GDM1 (cell line): Measurements from ENCODE around the gene HDAC10.

Experiments
- DNase-seq: peaks from one replicate; lab custom pipeline; 2025; lab: John Stamatoyannopoulos, UW

Gene HDAC10

GRCh38 chr22:50256258-50256862 is 5.3 kb upstream of the HDAC10 start:
- no peak for DNase-seq

GRCh38 chr22:50255607-50256006 is 4.5 kb upstream of the HDAC10 start:
- no peak for DNase-seq

DNA sequence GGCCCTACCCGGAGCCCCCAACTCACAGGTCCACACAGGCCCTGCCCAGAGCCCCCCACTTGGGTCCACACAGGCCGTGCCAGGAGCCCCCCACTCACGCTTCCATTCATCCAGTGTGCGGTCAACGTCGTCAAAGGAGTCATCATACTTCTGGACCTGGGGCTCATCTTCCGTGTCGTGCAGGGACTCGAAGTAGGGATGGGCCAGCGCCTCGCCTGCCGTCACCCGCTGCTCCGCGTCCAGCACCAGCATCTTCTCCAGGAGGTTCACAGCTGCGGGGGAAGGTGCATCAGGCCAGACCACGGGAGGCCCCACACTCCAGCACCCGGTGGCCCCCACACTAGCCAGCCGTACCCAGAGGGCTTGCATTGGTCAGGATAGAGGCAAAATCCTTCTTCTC is 4.0 kb upstream of the HDAC10 start:
- DNase-seq = no peak

DNA sequence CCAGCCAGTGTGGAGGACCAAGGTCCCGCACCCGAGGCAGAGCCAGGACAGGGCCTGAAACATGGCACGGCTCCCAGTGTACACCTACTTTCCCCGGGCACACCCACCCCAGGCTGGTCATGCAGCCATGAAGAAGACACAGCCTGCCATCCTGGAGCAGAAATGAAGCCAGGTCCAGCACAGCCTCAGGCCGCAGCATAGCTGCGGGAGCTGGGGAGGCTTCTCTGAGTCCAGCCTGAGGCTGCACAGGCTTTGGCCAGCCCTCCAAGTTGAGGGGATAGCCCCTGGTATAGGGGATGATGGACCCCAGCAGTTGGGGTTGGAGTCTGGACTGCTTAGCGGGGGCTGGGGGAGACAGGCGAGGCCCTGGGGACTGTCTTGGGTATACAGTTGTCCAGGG is 2.9 kb upstream of the HDAC10 start:
- no peak for DNase-seq

DNA sequence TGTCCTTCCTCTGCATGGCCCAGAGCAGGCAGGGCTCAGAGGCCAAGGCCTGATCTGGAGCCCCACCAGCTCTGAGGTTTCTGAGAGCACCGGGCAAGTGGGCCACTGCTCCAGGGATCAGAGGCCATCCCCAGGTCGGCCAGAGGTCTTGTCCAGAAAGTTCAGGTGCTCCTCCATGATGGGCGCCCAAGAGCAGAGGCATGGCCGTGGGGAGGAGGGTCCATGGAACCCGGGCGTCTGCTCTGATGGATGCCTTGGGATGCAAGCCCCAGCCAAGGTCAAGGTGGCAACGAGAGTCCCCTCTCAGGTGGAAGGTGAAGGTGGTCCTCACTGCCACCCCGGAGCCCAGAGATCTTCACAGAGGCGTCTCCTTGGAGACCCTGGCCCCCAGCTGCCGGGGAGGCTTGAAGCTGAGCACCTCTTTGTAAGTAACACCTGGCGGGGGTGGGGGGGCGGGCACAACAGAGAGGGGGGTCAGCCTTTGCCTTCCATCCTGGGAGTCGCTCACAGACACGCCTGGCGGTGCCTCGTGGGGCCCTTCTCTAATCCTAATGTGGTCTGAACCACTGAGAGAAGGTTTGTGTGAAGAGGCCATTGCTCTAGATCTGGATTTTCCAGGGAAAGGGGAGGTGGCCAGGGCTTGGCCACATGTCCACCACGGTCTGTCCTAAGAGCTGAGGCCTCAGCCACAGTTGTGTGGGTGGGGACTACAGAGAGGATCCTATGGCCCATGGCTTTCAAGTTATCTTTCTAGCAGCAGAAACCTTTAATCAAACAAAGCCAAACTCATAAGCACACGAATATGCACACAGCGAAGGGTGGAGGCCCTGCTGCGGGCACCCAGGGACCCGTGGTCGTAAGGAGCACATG is 2.2 kb upstream of the HDAC10 start:
- no peak for DNase-seq

DNA sequence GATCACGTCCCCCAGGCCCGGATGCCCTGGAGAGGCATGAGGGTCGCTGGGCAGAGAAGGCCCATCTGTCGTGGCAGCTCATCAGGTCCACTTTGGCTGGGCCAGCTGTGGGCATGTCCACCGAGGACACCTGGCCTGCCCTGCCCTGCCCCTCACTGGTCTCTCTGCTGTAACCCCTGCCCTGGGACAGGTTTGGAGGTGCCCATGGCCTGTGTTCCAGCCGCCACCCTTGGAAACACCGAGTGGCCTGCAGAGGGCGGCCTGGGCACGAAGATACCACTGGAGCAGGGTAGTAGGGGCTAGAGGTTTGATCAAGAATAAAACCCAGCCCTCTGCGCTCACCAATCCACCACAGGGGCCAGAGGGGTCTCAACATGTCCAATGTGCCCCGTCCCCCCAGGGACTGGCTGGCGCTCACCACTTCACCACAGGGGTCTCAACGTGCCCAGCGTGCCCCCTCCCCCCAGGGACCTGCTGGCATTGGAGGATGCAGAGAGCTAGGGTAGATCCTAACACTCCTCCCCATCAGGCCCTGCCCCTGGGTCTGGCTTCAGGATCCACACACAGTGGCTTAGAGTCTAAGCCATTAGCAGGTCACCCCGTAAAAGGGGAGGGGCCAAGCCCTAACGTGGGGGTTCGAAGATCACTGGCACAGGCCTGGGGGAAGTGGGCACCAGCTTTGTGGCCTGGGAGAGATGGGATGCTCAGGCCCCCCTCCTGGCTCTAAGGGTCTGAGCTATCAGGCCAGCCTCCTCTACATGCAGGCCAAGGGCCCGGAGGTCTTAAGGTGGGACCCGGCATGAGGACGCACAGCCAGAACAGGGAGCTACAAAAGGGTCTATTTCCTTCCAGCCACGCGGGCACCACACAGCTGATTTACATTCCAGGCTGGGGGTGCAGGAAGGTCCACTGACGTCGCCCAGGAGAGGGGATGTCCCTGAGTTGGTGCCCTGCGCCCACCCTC is 1.3 kb upstream of the HDAC10 start:
- peak; percentile 59 for DNase-seq

DNA sequence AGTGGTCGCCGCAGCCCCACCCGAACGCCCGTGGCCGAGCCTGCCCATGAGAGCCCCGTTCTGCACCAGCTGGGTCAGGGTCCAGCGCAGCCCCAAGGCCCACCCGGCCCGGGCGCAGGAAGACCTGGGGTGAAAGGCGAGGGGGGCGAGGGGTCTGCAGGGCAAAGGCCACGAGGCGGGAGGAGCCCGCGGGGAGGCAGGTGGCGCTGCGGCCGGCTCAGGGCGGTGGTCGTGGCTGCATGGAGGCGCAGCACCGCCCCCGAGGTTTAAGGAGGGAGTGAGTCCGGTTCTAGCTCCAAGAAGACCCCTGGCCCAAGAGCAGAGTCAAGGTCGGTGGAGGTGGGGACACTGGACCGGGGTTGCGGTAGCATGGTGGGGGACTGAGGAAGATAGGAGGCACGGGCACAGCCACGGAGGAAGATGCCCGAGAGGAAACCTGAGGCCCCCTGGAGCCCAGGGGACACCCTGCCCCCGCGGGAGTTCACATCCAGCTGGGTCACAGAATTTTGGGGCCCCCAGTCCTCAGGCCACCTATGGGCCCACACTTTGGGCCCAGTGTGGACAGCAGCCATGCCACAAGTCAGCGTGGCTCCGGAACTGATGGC is 514 bp upstream of the HDAC10 start:
- no peak for DNase-seq

- no peak for DNase-seq
These were observed 863 bp downstream of the HDAC10 start for GRCh38 chr22:50250249-50250554.

DNA sequence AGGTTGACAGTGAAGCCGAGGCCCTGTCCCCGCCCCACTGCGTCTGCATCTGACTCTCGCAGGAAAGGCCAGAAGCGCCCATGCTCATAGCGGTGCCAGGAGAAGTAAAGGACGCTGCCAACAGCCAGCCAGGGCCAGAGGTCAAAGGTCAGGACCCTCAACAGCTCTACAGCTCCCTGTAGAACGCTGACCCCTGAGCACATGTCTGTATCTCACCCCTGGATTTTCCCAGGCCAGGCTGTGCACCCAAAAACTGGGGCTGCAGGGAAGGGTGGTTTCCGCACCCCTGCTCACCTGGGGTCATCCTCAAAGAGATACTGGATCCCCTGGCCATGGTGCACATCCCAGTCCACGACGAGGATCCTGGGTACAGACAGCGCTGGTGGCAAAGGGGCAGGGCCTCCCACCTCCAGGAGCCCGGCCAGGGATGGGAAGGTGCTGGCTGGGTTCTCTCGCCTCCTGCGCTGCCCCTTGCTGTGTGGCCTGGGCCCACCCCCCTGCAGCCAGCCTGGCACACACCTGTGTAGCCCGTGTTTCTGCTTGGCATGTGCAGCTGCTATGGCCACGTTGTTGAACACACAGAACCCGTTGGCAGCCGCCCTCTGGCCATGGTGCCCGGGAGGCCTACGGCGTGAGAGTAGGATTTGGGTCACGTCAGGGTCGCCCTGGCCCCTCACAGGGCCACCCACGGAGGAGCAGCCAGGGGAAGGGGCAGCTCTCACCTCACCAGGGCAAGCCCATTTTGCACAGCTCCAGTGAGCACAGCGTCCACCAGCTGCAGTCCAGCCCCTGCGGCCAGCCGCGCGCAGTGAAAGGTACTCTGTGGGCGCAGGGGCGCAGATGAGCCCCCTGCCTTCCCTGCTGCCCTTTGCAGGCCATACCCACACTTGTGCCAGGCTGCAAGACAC is 1.5 kb downstream of the HDAC10 start:
- no peak for DNase-seq

DNA sequence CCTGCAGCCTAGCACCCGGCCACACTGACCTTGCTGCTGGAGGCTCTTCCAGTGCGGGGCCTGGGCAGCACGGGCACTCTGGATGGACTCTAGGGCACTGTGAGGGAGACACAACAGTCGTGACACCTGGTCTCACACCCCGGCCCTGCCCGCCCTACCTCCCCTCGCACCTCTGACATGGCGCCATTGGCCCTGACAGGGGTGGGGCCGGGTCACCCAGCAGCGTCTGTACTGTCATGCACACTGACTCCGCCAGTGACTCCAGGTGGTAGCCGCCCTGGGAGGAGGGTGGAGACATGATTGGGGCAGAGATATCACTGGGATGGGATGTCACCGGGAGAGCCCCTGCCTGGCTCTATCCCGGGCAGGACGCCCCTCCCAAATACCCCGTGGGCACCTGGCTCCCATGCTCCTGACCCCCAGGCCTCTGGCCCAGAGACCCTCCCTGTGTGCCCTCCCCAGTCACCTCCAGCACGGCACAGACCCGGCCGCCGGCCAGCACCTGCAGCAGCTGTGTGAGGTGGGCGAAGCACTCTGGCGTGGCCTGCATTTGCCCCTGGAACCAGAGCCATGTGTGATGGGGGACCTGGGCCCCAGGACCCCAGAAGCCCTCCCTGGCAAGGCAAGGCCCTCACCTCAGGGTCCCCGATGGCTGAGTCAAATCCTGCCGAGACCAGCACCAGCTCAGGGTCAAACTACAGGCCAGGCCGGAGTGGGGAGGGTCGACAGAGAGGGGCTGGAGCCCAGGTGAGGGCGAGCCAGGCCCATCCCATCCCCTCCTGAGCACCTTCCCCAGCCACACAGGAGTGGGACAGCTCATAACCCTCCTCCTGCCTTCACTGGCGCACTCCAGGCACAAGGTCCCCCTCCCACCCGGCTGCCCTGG is 2.6 kb downstream of the HDAC10 start:
- DNase-seq = no peak

- no peak for DNase-seq
These were observed 3.3 kb downstream of the HDAC10 start for GRCh38 chr22:50247748-50248147.

DNA sequence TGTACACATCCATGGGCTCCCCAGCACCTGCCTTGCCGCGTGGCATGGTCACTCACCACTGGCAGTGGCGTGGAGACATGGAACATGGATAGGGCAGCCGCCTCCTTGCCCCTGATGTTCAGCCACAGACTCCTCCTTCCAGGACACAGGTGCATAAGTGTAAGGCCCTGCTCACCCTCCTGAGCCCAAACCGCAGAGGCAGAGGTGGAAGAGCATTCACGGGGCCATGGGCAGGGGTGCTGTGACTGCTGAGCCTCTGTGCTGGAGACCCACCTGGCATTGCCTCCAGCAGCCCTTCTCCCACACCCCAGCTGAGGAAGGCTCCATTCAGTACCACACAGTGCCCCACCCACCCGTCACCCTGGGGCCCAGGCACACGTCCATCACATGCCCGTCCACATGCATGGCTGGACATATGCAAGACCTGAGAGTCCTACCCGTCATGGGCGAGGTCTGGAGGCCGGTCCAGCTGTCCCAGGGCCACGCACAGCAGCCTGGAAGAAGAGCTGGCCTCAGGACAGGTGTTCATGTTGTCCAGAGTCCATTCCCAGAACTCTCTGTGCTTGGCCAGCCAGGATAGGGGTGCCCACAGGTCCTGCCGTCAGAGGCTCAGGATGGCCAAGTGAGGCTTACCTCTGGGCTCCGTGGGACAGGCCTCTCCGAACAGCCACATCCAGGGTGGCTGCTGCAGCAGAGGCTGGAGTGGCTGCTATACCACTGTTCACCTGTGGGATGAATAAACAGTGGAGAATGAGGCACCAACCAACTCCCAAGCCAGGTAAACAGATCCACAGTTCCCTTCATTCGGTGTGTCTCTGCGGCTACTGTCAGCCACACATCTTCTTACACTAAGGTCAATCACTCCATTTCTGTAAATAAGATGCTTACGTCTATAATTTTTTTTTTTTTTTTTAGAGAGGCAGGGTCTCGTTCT is 4.6 kb downstream of the HDAC10 start:
- no peak for DNase-seq

DNA sequence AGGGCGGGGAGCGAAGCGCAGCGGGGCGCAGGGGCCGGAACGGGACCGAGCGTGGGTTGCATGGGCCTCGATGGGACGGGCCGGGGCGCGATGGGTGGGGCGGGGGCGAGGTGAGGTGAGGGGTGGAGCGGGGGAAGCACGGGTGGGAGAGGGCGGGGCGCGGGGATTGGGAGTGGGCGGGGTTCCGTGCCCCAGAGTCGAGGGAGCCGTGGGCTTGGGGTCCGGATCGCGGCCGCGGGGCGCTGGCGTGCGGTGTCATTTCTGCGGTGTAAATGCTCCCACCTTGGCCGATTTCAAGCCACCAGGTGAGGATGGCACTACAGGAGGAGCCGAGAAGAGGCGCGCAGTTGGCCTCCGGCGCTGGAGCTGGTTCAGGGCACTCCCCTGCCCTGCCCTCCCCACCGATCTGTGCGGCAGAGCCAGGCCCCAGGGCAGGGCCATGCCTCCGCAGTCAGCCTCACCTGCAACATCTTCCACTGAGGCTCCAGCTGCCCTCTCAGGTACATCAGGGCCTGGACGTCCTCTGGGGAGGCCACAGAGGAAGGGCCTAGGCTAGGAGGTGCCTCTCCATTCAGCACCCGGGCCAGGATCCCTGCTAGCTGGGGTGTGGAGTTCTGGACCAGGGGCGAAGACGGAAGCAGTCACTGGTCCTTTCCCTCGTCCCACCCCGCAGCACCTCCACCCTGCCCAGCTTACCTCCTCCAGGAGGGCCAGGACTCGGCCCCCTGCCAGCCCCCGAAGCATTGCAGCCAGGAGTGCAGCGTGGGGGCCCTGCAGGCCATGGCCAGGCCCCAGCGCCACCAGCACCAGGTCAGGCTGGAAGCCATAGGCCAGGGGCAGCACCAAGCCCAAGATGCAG is 5.6 kb downstream of the HDAC10 start:
- DNase-seq = no peak

DNA sequence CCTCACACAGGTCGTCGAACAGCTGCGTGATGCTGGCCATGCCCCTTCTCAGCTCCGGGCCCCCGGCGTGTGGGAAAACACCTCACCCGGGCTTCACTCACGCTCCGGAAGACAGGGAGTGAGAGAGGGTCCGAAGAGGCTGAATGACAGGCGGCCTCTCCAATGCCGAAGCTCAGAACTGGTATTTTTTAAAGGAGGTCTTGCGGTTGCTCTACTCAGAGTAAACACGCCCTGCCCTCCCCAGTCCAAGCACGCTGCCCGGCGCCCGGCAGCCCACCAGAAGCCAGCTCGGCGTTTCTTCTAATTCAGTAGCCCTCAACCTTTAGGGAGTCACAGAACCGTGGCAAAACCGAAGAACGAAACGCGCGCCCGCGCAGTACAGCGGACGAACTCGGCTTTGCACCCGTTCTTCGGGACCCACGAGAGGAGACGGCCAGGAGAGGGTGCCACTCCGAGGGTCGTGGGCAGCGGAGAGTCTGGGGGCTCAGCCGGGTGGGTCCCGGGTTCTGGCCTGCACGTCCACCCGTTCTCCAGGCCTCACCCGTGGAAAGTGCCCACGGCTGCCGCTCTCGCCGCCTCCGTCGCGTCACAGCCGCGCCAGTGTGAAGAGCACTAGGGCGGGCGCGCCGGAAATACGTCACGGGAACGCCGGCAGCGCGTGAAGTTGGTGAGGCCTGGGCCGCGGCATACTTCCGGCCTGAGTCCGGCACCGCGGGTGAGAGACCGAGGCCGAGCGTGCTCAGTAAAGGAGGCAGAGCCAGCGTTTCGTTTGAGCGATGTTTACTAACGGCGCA is 6.4 kb downstream of the HDAC10 start, which contains the start of gene TUBGCP6:
TSS of gene TUBGCP6 (minus strand) at position 604 of the 794 bp plus-strand sequence. CDS start at position 40, 564 bp downstream.
- peak; percentile 81 for DNase-seq

DNA sequence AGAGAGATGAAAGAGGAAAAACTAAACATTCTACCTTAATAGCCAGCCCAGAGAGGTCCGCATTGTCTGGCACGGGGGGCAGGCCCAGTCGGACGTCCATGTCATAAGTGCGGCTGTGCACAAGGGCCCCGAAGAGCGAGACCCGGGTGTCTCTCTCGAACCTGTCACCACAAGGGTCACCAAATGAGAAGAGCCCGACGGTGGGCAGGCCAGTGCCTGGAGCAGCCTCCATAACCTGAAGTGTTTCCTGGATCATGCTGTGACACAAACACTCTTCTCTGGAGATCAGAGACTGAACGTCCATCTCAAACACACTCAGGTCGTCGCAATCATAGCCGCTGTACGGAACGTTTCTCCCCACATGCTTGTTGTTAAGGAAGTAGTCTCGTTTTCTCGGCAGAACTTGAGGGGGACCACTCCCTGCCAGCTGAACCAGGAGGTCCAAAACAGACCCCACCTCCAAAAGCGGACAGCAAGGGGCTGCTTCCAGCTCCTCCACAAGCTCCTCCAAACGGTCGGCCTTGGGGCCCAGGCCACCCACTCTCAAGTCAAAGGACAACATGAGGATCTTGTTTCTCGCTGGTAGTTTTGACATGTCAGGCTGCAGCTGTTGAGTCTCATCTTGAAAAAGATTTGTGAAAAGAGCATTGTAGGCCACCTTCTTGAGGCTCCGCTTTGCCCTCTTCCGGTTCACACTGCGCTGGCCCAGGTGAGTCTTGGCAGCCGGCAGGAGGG is 7.2 kb downstream of the HDAC10 start:
- DNase-seq = no peak

DNA sequence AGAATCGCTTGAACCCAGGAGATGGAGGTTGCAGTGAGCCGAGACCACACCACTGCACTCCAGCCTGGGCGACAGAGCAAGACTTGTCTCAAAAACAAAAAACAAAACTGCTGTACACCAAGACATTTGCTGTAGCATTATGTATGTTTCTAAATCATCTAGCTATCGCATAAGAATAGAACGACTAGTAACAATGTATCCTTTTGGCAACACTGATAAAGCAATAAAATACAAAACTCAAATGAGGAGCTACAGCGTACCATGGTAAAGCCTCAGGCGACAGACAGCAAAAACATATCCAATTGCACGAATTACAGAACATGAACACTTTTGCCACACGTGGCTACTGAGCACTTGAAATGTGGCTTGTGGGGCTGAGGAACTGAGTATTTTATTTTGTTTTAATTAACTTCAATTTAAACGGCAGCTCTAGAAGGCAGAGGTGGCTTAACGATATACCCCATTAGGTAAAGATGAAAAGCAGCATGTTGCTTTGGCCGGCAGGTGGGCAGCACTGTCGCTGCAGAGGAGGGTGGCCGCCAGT is 8.6 kb downstream of the HDAC10 start:
- DNase-seq = no peak
